HG03457 (cell line): ENCODE measurements around the gene FAM181A.

Experiments used
- ATAC-seq: cut with Tn5 transposase; IDR thresholded peaks from one replicate; pipeline ENCODE4 v1.9.1; 2021; ENCODE audit warnings: moderate number of reproducible peaks; ENCODE audit not compliant: unreplicated experiment

FAM181A gene

DNA sequence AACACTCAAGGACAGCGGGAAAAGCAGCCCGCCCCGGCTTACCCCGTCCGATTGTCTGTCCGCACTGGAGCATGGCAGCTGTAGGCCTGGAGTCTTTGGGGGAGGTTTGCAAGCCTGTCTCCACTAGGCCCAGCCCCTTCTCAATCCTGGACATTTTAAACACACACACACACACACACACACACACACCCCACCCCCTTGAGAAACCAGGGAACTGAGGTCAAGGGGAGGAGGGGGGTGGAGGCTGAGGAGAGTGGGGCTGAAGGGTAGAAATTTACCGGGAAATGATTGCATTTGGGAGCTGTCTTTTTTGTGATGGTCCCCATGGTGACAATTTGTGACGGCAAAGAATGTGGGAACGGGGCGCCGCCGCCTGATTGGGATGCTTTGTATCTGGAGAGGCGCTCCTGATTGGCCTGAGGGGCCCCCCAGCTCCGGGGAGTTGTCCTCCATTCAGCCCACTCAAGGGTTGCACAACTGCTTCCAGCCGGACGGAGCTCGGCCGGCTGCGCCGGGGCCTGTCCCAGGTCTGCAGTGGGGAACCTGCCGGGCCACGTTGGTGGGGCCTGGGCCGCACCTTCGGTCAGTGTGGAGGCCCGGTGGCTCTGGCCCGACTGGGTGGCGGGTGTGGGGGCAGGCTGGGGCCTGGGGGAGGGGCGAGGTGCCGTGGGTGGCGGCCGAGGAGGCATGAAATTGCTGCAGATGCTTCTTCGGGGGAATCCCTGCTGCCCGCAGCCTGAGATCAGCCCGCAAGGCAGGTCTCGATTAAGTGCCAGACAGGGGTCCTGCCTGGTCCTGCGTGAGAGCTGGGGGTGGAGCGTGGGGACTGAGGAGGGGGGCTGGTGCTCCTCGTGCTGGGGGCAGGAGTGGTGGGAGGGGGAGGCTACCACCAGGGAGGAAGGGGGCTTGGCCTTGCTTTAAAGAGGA is at the start of gene FAM181A:
Gene FAM181A, plus strand, starts transcription at position 472 of the 927 bp plus-strand sequence. CDS start 942 bp downstream, outside the sequence.
- ATAC-seq: no peak

DNA sequence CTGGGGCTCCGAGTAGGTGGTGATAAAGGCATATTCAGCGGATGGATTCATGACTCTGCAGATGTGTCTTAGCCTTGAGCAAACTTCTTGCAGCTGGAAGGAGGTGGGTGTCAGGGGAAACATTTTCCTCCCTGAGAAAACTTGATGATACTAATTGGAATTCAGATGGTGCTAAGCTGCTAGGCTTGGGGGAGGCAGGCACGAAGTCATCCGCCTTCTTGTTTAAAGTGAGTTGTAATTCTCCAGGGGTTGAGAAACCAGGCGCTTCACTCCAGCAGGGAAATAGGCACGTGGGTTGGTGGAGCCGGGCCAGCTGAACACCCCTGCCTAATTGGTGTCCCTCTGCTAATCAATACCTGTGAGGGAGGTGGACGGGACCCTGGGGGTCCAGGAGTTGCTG is 48.9 kb upstream of the FAM181A start:
- no peak for ATAC-seq

DNA sequence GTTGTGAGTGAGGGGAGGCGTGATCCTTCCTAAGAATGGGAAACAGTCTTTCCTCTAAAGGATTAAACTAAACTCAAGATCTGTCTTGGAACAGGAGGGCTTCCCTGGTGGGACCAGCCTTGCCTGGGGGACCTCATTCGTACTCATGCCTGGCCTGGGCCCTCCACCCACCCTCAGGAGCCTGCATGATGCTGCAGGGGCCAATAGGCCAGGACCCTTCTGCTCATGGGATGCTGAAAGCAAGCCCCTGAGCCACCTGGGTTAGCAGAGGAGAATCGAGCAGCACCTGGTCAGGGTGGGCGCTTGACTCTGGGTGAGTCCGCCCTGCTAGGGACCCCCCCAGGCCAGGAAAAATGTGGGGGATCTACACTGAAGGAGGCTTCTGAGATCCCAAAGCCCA is 48.3 kb upstream of the FAM181A start:
- ATAC-seq: no peak

DNA sequence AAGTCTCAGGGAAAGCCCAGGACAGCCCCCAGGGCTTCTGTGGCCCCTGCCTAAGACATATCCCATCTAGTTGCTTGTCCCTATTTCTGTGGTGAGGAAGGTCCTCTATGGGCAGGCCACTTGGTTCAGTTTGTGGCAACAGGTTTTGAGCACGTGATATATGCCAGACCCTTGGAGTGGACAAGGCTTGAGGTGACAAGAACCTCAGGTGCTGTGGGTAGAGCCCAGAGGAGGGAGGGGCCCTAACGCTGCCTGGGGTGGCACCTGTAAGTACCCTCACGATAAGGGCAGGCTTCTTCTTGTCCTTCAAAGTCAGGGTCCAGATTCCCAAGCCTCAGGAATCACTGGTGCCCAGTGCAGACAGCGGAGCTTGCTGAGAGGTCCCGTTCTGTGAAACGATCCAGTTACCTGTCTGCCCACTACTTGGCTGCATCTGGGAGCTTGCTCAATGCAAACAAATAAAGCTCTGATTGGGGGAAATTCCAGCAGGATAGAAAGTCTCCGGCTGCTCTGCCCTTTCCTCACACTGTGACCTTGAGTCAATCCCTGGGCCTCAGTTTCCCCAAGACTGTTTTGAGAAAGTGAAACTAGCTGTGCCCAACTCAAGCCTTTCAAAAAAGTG is 47.7 kb upstream of the FAM181A start:
- no peak for ATAC-seq

DNA sequence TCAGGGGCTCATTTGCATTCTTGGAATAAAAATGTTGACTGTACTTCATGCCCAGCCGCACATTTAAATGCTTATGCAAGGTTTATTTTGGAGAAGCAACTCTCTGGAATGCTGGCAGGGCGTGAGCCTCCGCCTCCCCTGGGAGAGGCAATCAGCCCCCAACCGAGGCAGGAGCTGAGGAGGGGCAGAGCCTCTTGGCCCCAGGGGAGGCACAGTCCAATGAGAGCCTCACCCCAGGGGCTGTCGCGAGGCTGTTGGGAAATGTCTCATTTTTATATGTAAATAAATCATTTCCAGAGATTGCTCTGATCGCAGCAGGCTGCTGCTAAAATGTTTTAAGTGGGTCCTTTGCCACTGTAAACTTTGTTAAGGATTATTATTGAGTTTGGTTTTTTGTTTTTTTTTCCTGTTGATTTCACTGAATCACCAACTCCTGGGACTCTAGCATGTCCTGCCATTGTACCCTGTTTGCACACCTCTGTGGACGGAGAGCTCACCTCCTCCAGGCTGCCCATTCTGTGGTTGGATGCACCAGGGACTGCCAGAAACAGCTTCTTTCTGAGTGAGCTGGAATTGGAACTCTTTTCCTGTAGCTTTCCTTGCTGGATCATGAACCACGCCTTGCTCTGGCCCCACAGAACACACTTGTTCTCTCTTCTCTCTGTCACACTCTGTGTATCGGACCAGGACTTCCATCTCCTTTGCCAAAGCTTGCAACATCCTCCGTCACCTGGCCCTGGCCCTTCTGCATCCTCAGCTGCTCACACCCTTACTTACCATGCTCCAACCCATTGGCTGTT is 46.9 kb upstream of the FAM181A start:
- no peak for ATAC-seq

DNA sequence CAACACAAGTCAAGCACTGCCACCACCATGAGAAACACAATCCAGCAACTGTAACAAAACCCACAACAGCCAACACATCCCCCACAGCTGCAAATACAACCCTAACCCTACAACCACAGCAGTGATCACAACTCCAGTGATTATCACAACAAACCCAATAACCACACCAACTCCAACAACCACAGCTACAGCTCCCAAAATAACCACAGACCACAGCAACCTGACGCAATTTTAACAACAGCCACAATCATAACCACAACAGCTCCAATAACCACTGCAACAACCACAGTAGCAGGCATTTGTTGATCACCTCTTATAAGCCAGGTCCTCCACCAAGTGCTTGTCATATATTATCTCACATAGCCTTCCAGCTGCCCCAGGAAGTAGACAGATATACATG is 42.2 kb upstream of the FAM181A start:
- no peak for ATAC-seq

DNA sequence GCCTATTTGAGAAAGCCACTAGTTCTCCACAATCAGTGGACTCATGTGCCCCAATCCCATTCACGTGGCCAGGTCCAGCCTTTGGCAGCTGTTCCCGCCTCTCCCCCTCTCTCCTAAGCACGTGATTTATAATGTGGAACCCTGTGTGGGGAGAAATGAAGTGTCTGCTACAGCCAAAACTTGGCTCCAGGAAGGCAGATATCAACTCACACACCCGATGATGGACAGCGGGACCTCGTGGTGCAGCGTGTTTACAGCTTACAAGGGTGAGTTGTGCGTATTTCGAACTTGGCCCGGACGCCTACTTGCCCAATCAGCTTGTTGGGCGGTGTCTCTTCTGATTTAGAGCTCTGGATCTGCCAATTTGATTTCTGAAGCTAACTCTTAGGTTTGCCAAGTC is 38.1 kb upstream of the FAM181A start:
- no peak for ATAC-seq

DNA sequence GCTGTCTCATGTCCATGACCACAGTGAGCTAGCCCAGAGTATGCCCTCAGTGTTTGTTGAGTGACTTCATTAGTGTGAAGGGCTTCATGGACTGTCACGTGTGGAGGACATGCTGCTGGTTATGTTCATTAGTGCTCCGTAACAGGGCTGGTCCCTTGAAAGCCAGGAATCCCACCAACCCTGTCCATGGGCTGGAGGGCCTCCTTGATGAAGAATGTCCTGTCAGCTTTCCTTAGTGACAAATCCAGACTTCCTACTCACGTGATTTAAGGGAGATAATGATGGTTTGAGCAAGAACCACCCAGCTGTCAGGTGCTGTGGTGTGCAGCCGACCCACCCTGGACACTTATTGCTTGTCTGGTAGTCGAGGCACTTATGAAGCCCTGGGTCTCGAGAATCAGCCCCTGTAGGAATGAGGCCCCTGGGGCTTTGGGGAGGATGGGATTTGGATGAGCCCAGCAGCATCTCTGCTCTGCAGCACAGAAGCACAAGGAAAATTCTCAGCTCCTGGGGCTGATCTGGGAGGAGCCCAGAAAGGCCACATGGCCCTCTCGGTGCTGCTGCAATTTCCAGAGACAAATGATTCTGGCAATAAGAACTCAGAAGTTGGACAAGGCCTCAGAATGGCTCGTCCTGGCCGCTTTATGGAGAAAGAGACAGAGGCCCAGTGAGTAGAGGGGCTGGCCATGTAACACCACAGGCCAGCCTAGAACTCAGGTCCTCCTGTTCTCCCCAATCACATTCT is 37.2 kb upstream of the FAM181A start:
- ATAC-seq: no peak

DNA sequence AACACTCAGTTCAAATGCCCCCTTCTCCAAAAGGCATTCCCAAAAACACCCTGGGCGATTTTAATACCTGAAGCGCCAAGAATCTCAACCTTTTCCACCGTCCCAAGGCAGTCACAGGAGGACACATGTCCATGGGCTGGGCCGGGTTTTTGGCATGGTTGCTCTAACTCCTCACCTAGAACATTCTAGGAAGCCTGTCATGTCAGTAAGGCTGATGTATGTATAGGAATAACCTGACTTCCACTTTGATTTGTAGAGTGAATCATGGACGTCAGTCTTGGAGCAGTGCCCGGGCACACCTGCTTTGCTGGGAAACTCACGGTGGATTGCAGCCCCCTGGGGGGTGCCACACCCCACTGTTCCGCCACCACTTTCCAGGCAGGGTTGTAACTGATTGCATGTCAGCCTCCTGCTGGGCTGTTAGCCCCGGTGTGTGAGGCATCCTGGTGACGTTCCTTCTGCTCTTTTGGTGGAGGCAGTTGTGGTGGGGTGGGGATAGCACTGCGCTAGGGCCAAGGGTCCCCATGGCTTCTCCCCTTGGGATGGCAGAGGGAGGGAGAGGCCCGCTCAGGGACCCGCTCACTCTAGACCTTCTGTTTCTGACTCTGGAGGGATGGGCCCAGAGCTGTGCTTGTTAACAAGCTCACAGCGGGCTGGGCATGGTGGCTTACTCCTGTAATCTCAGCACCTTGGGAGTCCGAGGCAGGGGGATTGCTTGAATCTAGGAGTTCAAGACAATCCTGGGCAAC is 35.2 kb upstream of the FAM181A start:
- no peak for ATAC-seq

DNA sequence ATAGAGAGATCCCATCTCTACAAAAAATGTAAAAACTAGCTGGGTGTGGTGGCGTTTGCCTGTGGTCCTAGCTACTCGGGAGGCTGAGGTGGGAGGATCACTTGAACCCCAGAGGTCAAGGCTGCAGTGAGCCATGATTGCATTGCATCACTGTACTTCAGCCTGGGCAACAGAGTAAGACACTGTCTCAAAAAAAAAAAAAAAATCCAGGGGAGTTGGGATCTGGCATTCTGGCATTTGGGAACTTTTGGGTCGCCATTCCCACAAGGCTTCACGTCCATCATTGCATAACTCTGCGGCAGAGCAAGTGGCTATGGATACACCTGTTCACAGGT is 34.7 kb upstream of the FAM181A start:
- no peak for ATAC-seq

DNA sequence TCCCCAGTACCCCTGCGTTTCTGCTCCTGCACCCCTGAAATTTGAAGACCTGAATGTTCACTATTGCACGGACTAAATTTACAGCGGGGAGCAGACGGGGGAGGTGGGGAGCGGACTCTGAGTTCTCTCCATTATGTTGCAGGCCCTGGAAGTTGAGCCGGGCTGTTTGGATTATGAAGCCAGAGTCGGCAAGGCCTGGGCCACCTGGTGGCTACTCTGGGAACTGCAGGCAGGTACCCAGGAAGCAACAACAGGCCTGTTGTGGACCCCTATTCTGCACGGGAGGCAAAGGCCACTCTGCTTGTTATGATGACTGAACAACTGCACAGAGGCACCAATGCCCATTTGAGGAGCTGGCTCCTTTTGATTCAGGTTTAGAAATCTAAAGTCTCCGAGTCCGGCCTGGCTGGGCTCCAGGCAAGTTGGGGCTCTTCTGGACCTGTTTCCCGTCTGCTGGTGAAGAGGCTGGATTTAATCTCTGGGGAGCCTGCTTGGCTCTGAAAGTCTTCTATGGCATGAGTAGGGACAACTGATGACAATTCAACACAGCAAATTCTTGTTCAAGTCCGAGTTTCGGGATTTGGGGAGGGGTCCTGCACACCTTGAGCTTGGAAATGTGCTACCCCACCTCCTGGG is 34.1 kb upstream of the FAM181A start:
- no peak for ATAC-seq

DNA sequence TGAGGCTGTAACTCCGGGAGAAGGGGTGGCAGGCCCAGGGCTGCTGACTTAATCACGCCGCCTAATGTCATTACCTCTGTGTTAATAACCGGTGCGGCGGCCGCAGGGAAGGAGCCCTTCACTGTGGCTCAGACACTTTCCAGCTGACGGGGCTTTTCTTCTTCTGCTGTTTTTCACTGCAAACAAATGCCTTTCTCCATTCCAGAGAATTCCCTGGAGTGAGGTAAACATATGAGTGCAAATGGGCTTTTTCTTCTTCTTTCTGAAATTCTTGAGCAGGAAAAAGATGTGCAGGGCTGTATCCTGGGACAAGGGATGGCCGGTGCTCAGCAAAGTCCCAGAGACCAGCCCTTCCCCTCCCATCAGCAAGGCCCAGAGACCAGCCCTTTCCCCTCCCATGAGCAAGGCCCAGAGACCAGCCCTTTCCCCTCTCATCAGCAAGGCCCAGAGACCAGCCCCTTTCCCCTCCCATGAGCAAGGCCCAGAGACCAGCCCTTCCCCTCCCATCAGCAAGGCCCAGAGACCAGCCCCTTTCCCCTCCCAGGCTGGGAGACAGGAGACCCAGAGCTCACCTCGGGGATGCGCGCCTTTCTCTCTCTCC is 33.4 kb upstream of the FAM181A start:
- ATAC-seq: no peak

DNA sequence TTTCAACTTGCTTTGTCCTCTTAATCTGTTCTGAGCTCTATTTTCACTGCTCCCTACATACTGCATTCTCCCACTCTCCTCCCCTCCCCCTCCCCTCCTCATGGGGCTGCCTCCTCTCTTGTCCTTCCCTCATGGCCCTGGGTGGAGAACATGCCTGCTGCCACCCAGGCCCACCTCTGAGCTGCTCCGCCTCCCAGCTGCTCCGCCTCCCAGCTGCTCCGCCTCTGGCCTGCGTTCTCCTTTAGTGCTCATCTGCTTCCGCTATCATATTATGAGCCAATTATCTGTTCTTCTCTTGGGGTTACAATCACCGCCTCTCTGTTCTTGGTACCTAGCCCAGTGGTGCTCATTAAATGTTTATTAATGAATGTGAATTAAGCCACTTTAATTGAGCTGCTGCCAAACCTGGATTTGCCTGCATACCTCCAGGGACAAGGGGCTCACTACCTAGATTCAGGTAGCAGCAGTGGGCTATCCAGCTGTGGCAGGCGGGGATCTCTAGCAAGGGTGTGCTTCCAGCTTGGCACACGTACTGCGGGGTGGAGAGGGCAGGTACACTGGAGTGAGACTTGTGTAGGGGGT is 32.0 kb upstream of the FAM181A start:
- no peak for ATAC-seq

DNA sequence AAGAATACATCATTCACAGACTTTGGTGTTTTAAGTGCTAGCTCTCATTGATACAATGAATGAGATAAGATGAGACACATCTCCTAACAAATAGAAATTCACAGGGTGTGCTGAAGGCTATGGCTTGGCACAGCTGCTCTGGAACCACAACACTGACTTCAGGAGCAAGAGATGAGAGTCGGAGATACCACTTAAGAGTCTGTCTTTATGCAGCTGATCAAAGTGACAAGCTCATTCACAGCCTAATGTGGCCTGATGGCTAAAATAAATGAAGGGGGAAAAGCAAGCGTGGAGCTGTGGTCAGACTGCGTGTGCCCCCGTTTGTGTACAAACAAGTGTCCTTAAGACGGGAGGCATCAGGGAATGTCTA is 29.7 kb upstream of the FAM181A start:
- no peak for ATAC-seq

DNA sequence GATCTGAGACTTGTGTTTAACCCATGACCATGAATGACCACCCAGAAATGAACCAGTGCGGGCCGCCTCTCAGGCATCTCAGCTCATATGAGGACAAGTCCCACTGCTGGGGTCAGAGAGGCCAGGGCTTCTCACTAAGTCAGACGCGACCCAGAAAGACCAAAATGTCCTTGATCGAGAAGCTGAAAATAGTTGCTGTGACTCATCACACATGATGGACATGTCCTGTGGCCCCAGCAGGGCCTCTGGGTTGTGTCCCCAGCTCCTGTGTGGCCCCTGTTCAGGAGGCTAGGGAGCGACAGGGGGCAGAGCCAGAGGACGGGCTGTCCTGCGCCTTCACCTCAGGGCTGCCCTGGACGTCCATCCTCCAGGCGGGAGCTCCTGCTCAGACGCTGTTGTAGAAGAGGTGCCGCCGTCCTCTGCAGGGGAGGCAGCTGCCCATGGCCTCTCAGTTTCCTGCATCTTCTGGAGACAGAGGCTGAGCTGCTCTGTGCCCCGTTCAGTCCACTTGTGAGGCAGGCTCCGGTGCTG is 29.0 kb upstream of the FAM181A start:
- ATAC-seq: no peak

DNA sequence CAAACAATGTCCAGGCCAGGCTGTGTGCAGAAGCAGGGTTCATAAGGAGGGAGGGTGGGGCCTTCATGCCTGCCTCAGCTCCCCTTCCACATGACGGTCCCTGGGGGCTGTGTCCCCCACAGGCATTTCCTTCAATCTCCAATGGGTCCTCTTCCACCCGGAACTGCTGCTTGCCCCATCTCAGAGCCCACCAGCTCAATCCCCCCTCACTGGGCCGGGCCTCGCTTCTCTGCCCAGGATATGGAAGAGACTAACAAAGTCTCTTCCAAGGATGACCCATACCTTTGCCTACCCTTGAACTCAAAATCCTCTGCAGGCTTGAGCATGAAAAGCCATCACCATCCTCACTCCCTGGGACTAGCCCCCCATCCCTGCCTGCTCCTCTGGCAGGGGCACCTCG is 28.4 kb upstream of the FAM181A start:
- no peak for ATAC-seq

DNA sequence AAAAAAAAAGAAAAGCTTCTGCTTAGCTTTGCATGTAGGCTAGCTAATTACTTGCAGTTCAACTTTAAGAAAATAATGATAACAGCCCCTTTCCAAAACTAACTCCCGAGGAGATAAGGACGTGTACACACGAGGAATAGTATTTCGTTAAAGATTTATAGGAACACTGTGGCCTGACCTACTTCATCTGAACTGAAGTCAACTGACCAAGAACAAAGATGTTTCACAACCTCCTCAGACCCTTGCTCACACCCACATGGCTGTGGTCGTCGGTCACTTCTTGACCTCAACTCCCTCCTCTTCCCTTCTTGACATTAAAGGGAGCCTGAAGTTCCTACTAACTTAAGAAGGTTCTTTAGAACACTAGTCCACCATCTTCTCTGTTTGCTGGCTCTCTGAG is 25.3 kb upstream of the FAM181A start:
- no peak for ATAC-seq

DNA sequence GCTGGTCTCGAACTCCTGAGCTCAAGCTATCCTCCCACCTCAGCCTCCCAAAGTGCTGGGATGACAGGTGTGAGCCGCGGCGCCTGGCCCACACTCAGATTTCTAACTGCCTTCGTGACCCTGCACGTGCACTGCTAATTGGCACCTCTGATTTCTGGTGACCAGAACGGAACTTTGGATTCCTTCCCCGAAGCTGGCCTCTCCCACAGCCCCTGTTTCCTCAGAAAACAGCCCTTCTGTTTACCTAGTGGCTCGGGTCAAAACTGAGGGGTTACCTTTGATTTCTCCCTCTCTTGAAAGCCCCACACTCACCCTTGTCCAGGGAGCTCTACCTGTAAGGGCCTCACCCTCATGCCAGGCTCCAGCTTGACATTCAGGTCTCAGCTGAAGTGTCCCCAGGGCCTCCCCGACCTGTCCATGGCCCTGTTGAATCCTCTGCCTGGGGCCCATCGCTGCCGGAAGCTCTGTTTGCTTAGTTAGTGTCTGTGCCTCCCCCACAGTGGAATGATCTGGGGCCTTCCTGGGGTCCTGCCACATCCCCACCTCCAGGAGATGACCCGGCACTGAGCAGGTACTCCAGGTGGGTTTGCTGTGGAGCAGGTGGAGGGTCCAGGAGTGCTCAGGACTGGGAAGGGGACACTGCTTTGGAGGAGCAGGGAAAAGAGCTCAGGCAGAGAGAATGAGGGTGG is 24.4 kb upstream of the FAM181A start:
- ATAC-seq: no peak
